GM19467 (cell line): Measurements from ENCODE around the gene ATP8B3.

Source experiments
- ATAC-seq: cut with Tn5 transposase; IDR thresholded peaks from one replicate; pipeline ENCODE4 v1.9.1; 2021; ENCODE audit warnings: mild to moderate bottlenecking, moderate library complexity; ENCODE audit not compliant: unreplicated experiment

ATP8B3 gene

DNA sequence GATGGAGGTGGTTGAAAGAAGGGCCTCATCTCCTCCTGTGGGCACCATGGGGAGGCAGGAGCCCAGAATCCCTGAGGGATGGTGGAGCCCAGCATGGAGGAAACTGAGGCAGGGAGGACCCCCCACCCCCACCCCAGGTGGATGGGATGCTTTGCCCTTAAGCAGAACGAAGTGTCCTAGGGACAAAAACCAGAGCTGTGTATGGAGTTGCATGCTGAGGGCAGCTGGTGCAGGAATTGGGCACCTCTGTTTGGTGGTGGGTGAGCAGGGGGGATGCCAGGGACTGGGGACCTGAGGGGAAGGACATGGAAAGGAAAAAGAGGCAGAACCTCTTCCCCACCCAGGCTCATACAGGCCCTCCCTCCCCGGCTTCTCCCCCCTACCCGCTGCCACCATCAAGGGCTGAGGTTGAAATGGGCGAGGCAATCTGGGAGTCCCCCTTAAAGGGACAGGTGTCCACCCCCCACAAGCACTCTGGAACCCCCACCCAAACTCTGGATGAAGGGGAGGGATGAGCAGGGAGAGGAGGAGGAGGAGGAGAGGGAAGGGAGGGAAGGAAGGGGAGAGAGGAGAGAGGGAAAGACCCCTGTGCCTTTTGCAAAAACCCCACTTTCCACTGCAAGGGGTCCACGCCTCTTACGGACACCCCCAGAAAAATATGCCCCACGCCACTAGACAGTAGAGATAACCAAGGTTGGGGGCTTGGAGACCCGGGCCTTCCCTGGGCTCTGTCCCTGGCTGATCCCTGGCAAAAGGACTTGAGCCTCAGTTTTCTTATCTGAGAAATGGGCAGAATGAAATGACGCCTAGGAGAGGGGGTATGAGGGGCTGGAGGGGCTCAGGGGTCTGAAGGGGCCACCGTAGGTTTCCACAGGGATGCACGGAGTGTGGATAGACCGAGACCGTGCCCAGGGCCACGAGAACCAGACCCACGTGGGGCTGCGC, 52.8 kb downstream of the ATP8B3 start:
- ATAC-seq, result no peak

DNA sequence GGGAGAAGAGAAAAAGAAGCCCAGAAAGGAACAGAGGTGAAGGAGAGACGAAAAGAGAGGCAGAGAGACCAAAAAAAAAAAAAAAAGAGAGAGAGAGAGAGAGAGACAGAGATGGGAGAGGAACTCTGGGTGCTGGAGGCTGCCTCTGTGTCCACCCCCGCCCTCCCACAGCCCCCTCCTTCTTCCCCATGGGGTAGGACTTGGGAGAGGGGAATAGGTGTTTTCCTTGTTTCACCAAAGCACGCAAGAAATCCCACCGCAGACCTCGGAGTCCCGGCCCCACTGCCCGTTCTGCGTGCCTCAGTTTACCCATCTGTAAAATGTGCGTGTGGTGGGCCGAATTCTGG, 53.9 kb downstream of the ATP8B3 start:
- ATAC-seq, result no peak

DNA sequence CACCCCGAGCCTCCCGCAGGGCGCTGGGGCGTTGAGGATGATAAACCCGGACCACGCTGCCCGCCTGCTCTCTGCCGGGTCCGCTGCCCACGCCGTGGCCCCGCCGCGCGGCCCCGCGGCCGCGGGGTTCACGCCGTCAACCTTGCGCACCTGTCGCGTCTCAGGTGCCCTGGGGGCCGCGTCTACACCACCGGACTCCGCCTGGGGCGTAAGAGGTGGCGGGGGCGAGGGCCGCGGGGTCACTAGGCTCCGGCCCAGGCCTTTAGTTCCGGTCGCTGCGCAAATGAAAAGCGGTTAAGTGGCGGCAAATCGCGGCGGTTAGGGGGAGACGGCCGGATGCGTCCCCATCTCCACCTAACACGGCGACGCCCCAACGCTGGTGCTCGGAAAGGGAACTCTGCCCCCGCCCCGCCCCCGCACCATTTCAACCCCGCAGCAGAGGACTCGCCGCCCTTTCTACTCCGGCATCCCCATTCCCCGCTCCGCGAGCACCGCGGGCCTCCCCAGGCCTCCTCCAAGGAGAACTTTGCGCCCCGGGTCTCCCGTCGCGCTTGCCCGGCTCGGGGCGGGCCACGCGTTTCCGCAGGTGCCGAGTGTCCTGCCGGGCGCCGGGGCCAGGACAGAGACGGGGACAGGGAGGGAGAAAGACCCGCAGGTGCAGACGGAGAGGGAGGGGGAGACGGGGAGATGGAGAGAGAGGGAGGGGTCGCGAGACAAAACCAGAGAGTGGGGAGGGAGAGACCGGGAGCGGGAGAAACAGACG, 54.4 kb downstream of the ATP8B3 start:
- ATAC-seq, result no peak

DNA sequence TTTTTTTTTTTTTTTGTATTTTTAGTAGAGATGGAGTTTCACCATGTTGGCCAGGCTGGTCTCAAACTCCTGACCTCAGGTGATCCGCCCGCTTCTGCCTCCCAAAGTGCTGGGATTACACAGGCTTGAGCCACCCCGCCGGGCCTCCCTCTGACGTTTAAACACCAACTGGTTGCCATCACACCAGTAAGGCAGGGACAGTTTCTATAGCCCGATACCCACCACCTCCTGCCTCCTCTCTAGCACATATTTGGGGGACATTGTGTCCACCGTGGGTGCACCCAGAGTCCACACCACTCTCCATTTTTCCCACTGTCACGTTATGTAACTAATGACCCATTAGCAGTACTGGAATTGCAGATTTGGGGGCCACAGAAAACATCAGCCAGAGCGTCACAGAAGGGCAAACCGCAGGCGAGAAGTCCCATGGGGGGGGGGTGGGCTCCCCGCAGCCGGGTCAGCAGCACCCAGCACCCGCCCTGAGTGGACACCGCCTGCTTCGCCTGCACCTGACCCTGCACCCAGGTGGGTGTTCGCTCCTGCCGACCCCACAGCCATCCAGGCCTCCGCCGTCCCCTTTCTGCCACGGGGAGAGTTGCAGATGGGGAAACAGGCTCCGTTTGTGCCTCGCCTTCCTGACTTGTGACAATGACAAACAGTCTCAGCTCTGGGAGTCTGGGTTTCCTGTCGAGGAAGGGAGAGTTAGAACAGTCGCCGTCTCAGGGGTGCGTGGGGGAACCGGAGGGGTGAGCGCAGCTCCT, 55.2 kb downstream of the ATP8B3 start:
- no peak for ATAC-seq

DNA sequence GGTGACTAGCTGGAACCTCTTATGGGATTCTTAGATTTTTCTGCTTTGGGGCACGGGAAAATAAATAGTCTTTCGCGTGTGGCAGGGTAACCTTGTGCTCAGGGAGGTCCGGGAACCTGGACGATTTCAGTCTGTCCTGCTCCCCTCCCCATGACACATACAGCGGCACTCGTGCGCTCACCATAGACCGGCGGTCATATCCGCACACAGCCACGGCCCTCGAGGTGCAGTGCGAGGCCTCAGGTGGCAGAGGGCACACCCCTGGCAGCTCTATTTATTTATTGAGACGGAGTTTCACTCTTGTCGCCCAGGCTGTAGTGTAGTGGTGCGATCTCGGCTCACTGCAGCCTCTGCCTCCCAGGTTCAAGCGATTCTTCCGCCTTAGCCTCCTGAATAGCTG, 55.8 kb downstream of the ATP8B3 start:
- no peak for ATAC-seq

DNA sequence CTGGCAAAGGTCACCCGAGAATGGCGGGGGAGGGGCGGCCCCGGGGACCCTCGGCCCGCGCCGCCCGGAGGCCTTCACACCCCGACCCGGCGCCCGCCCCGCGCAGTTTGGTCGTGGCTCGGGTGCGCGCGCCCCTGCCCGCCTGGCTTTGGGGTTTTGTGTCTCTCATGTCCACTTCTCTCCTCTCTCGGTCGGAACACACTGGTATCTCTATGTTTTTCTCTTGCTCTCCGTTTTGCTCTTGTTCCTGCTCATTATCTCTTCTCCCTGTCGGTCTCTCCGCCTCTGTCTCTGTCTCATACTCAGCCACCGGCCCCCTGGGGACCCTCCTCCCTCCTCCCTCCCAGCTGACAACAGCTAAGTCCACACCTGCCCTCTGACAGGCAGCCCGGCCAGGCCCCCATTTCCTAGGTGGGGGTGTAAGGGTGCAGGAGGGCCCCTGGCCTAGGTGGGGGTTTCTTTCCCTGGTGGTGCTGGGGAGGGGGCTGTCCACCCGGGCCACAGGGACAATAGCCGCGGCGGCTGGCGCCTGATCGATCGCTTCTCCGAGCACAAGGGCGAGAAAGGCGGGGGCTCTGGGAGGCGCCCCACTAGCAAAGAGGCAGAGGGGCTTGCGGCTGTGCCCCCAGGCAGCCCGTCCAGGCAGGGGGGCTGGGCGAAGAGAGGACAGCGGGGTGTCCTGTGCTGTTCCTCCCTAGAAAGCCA, 56.5 kb downstream of the ATP8B3 start:
- no peak for ATAC-seq

DNA sequence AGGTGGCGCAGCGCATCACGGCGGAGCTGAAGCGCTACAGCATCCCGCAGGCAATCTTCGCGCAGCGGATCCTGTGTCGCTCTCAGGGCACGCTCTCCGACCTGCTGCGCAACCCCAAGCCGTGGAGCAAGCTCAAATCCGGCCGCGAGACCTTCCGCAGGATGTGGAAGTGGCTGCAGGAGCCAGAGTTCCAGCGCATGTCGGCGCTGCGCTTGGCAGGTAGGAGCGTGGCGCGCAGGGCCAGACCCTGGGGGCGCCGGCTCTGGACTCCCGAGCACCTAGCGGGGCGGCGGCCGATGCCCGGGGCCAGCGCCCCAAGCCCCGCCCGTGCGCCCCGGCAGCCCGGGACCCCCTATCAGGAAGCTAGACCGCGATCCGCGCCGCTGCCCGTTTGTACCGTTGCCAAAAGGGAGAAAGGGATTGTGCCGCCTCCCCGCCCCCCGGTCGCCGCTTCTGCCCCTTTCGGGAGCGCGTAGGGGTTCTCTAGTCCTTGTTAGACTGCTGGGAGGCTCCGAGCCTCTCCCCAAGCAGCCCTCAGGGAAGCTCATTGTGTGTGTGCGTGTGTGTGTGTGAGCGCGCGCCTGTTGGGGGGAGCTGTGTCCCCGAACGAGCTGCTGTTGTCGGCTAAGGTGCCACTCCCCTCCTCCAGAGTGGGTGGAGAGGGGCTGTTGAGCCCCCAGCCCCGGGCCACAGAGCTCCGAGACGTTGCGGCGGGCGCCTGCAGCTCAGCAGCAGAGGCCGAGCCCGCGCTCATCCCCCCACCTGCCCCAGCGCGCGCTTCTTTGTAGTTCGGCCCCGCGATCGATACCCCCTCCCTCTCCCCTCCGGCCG, 57.2 kb downstream of the ATP8B3 start:
- no peak for ATAC-seq

DNA sequence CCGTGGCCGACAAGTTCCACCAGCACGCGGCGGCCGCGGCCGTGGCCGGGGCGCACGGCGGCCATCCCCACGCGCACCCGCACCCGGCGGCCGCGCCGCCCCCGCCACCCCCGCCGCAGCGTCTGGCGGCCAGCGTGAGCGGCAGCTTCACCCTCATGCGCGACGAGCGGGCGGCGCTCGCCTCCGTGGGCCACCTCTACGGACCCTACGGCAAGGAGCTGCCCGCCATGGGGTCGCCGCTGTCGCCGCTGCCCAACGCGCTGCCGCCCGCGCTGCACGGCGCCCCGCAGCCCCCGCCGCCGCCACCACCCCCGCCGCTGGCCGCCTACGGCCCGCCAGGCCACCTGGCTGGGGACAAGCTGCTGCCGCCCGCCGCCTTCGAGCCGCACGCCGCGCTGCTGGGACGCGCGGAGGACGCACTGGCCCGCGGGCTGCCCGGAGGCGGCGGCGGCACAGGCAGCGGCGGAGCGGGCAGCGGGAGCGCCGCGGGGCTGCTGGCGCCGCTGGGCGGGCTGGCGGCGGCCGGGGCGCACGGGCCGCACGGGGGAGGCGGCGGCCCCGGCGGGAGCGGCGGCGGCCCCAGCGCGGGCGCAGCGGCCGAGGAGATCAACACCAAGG, 57.9 kb downstream of the ATP8B3 start:
- no peak for ATAC-seq

DNA sequence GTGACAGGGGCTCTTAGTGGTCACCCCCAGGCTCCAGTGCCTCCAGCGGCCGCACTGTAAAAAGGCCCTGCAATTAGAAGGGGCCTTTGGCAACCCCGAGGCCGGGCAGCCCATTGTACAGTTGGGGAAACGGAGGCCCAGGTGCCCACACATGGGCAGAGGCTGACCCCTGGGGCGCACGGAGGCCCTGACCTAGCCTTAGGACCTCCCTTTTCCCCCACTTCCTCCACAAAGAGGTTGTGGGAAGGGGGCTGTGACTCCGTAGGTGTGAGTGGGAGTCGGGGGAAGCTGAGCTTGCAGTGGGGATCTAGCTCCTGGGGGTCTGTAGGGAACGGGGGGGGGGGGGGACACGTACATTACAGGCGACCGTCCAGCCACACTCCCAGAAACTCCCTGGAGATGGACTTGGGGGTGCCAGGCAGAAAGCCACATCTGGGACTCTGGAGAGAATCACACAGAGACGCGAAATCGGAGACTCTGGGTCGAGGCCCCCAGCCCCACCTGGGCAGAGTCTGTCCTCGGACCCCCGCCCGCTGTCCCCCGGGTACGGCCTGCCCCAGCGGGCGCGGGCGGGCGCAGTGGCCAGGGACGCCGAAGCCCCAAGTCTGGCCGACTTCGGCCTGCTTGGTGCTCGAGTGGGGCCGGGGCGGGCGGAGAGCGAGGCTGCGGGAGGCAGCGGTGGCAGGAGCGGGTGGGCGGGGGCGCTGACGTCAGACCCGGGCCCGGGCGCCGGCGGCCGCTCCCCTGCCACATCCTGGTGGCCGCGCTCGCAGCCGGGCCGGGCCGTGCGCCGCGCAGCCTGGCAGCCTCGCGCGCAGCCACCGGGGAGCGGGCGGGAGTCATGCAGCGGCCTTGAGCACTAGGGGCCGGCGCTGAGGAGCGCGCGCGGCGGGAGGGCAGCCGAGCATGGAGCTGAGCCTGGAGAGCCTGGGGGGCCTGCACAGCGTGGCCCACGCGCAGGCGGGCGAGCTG, 59.0 kb downstream of the ATP8B3 start, which contains the start of gene ONECUT3:
TSS of gene ONECUT3 (plus strand) at position 750 of the 972 bp plus-strand sequence. CDS start at position 907, 157 bp downstream.
- no peak for ATAC-seq

DNA sequence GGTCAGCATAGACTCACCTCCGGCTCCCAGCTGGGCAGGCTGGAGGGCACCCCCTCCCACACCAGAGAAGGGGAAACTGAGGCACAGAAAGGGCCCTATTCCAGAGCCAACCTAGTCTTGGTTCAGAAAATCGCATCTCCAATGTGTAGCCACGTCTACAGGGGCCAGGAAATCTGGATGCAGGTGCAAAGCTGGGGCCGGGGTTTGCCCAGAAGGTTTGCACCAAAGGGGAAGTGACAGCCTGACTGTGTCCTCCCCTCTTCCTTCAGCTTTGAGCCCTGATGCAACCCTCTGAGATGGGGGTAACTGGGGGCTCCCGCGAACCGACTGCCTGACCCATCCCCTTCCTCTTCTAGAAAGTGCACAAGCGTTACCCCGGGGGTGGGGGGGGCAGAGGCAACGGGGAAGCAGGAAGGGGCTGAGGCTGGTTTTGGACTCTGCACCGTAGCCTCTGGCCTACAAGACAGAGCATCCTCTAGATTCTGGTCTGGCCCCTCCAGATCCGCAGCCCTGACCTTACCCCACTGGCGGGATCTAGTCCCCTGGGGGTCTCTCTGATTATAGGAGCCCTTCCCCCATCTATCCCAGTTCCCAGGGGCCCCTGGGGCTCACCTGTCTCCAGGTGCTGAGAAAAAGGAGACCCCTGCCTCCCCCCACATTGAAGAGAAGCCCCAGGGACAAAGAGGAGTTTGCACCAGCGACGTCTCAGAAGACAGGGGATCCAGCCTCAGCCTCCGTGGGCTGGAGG, 59.9 kb downstream of the ATP8B3 start:
- ATAC-seq, result no peak

DNA sequence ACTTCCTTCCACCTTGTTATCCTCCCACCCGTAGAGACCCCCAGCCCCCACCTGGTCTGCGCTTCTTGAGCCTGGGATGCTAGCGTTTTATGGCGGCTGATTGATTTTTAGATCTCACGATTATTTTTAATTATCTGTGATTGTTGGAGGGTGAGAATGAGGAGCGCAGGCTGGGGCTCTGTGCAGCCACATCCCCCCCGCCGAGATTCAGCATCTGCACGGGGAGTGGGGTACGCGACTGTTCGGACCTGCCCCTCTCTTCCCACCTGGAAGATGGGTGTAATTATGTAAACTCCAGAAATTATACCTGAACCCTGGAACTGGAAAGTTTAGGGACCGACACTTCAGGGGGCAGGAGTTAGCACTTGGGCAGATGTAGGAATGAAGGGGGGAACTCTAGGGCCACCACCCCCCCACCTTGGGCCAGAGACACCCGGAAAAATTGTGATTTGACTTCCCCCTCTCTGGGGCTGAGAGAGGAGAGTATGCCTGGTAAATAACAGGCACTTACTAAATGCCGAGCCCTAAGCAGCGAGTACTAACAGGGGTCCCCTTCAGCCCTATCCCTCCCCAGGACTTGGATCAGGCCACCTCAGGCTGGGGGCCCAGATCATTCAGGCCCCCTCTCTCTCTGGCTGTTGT, 60.6 kb downstream of the ATP8B3 start:
- ATAC-seq, result no peak

DNA sequence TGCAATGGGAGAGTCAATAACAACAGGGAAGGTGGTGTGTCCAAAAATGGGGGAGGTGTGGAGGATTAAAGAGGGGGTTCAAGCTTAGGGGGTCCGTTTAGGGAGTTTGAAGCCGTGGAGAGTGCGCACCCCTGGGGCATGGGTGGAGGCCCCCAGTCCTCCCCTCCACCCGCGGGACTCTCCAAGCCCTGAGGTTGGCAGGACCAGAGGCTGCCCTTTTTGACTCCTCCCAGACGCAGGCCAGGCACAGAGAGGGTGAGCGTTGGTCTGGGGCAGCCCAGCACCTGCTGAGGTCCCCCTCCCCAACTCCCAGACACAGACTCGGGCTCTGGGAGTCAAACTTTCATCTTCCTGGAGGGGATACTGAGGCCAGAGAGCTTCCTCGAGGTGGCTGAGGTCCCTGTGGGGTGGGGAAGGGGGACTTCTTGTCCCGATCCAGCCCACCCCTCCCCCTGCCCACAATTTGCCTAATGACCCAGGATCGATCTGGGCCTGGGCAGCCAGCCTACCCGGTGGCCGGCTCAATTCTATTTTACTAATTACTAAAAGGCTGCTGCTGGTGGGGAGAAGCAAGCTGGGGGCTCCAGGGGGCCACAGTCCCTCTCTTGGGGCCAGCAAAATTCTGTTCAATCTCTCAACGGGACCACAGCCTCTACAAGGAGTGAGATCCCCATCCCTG, 61.6 kb downstream of the ATP8B3 start:
- ATAC-seq, result no peak

DNA sequence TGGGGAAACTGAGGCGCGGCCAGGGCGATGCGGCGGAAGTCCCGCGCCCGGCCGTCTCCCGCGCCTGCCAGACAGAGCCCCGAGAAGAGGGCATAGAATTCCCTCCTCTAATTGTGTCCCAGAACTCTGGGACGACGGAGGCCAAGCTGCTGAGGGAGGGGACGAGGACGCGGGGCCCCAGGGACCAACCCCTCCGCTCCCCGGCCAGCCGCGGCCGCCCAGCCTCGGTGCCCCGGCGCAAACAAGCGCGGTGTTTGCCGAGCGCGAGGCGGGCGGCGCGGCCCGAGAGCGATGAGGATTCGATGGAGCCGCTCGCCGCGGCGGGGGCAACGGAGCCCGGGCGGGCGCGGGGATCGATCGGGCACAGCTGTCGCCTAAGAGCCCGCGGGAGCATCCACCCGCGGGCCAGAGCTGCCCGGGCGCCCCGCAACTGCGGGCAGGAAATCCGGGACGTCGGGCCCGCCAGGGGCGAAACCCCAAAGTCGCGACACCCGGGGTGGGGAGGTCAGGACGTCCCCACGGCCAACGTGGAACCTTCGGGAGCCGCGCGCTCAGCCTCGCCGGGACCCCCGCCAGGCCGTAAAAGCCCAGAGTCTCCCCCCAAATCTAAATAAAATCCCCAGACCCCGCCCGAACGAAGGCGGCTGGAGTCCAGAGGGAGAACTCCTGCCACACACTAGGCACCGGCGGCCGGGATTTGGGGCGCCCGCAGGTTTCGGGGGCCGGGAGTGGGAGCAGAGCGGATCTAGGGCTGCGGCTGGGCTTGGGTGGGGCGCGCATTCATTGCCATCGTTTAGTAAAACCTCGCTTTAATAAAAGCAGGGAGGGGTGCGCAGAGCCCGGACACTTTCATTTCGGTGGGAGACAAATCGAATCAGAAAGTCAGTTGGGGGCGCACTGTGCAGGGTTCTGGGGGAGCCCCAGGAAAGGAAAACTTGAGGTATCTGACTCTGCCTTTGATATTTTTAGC, 62.4 kb downstream of the ATP8B3 start:
- no peak for ATAC-seq

DNA sequence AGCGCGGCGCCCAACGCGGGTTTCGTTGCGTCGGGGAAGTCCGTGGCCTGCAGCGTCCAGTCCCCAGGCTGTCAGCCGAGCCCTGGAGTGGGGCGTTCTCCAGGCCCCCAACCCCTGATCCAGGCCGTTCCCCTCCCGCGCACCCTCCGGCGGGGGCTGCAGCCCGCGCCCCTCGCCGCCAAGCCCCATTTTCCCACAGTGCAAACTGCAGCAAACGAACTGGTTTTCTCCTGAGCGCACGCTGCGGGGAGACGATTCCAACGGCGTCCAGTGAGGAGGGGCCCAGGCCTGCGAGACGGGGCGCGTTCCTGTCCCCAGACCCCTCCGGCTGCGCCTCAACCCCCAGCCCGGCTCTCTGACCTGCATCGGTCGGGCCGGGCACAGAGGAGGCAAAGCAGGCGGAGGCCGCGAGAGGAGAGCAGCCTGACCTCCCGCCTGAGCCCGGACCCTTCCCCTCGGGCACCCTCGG, 63.2 kb downstream of the ATP8B3 start:
- no peak for ATAC-seq
